ENCODE measurements around the gene CALM3. TPM values are rescaled to one million over a fixed set of nuclear protein-coding genes. Genes with fewer than 3 reads are reported as not detected.
"Not testable (repeated sequence)": the region's sequence is repeated elsewhere in the genome, so short reads cannot be mapped to it uniquely, and the experiment has no call there.

Gene CALM3
- total RNA-seq, 1 experiment from 2014 or later = 213 TPM

DNA sequence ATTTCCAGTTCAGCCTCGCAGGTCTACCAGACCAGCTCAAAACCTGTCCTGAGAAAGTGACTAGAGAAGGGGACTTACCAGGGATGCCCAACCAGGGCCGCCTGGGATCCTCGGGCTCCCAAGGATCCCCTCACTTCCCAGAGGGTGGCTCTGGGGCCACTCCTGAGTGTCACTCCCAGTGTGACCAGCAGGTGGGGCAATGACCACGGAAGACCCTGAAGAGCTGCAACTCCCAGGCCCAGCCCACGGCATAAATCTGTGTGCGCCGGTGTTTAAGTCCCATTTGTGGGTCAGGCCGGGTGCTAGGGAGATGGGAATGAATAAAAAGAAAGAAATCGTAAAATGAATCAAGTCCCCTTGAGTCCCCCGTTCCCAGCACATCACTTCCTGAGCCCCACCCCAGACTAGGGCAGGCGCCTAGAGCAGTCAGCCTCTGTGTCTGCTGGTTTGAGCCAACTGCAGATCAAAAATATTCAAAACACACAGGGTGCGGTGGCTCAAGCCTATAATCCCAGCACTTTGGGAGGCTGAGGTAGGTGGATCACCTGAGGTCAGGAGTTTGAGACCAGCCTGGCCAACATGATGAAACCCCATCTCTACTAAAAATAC lies 13.1 kb downstream of the CALM3 start:
- peak; percentile 57 for DNase-seq (ENCODE audit: low read depth)

DNA sequence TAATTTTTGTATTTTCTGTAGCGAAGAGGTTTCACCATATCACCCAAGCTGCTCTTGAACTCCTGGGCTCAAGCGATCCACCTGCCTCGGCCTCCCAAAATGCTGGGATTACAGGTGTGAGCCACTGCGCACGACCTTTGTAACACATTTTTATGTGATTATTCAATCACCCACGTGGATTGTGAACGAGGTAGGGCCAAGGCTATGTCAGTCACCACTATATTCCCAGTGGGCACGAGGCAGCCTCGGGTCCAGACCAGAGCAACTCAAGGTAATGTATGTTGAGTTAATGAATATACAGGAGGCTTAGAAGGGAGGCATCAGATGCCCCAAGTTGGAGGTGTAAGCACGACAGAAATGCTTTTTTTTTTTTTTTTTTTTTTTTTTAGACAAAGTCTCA lies 14.8 kb downstream of the CALM3 start:
- no peak for DNase-seq (ENCODE audit: low read depth)

DNA sequence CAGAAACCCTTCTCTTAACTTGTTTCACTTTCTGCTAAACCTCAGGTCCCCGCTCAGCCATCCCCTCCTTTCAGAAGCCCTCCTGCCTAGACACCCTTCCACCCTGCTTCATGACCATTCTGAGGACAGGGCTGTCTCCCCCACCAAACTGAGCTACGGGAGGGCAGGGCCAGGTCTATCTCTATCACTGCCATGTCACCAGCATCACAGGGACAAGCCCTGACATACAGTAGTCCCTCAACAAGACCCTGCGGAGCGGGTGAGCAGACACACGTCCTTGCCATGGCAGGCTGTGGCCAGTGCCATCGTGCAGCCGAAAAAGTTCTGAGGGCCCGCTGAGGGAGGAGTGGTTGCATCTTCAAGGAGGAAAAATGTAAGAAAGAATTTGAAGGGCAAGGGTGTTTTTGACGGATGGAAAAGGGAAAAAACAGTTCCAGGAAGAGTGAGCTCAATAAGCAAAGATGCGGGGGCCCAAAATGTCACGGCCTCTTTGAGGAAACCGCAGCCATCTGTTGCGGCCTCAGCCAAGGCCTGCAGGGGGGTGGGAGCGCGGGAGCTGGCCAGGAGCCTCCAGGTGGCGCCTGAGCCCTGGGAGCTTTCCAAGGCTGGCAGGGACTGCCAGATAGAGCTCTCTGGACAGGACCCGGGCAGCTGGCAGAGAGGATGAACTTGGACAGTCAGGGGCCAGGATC lies 15.6 kb downstream of the CALM3 start:
- peak; percentile 58 for DNase-seq (ENCODE audit: low read depth)

DNA sequence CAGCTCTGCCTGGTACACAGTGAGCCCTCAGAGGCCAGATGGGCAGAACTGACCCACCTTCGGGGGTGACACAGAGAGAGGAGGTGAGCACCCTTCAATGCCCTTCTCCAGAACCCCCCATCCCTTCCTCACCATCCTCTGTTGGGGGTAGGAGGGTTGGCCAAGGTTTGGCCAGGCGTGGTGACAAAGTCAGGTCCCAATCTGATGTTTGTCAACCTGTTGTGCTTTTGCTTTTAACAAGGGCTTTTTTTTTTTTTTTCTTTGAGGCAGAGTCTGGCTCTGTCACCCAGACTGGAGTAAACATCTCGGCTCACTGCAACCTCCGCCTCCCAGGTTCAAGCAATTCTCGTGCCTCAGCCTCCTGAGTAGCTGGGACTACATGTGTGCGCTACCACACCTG lies 16.5 kb downstream of the CALM3 start:
- no peak for DNase-seq (ENCODE audit: low read depth)

DNA sequence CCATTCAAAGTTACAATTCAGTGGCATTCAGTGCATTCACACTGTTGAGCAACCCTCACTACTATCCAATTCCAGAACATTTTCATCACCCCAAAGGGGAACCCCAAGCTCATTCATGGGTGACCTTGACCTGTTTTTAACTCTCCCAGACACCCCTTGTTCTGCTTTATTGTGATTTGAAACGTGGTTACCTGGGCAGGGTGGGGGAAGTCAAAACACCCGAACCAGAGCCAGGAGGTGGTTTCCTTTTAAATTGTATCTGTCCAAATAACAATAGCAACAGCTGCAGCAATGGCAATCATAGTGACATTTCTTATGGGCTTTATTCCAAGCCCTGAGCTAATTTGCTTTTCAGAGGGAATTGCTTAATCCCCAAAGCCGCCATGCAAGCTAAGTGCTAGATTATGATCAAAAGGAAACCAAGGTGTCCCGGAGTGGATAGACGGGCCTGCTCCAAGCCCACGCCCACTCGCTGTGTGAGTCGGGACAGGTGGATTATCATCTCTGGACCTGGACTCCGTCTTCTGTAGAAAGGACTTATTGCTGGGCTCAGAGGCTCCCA lies 17.6 kb downstream of the CALM3 start:
- DNase-seq (ENCODE audit: low read depth) = no peak

DNA sequence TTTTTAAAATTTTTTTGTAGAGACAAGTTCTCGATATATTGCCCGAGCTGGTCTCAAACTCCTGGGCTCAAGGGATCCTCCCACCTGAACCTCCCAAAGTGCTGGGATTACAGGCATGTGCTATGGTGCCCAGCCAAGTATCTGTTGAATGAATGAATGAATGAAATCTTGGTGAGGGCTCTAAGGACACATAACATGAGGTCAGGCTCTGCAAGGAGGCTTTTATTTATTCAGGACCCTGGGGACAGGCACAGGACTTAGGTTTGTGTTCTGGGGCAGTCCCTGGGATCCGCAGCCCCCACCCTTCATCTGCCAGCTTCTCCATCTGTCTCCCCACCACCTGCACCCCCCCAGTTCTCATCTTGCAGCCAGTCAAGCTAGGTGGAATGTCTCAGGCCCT lies 19.1 kb downstream of the CALM3 start:
- DNase-seq (ENCODE audit: low read depth) = no peak

DNA sequence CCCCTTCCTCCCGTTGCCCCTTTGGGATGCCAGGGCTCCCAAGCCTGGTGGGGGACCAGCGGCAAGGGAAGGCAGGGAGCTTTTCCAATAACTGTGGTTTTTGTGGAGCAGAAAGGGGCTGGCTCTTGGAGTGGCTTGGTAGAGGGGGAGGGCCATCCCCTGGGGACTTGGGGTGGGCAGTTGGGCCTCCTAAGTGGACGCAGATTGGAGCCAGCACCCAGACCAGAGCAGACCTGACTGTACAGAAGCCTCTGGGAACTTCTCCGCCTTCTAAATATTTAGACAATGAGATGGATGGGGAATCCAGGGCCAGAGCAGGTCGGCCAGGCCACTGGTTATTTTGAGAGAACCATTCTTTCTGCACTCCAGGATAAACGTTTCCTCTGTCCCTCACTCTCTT lies 19.6 kb downstream of the CALM3 start:
- no peak for DNase-seq (ENCODE audit: low read depth)

DNA sequence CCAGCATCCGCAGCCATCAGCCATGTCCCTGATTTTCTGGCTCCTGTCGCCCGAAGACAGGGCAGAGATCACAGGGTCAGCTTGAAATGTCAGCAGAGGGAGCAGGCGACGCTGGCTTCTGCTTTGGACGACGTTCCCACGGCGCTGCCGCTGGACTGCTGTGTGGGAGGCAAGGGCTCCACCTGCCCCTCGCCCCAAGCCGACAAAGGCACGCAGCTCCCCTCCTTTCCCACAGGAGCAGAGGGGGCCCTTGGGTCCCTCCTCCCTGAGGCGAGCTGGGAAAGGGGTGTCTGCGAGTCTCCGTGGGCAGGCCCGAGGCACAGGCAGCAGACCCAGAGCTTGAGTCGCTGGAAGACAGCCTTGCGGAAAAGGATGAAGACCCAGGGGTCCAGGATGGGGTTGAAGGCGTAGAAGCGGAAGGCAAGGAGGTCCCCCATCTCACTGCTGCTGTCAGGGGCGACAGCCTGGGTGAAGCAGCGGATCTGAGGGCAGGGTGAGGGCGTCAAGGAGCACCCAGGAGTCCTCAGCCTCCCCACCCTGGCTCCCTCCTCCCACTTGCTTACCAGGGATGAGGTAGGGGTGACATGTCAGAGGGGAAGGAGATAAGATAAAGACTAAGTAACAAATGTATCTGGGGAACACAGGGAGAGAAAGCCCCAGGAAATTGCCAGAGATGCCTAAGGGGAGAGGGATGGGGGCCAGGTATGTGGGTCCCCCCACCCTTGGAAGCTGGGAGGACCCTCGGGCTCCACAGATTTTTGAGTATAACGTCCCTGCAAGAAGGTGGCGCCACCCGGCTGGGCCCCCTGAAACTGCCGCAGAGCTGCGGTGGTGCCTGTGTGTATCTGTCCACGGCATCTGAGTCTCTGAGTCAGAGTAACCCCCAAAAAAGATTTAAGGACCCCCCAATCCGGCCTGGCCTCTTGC lies 20.3 kb downstream of the CALM3 start:
- no peak for DNase-seq (ENCODE audit: low read depth)

DNA sequence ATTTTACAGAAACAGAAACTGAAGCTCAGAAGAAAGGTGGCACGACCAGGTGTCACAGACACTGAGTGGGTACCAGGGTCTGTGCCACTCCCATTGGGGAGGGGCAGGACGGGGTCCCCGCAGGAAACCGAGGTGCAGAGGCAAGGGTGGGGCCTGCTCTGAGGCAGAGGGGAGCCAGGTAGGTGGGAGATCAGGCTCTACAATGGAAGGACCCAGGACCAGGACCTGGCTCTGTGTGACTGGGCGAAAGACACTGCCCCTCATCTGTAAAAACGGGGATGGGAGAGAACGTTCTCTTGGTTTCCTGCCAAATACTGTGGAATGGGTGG lies 21.0 kb downstream of the CALM3 start:
- no peak for DNase-seq (ENCODE audit: low read depth)

DNA sequence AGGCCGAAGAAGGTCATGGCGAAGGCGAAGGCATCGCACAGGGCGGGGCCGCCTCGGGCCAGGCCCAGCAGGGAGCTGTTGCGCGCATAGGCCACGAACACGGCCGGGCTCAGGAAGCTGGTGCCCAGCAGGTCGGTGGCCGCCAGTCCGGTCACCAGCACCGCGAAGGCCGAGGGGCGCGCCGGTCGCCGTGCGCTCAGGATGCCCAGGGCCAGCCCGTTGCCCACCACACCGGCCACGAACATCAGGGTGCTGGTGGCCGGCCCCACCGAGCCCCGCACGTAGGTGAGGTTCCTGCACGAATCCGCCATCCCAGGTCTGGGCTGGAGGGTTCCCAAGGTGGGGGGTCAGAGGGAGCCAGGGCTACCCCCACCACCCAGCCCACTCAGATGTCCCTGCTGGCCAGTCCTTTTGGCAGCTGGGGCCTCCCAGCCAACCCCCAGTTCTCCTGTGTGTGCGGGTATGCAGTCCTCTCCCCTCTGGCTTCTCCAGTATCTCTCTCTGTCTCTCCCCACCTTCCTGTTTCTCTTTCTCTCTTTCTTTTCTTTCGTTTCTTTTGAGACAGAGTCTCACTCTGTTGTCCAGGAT lies 22.9 kb downstream of the CALM3 start:
- DNase-seq (ENCODE audit: low read depth) = no peak

DNA sequence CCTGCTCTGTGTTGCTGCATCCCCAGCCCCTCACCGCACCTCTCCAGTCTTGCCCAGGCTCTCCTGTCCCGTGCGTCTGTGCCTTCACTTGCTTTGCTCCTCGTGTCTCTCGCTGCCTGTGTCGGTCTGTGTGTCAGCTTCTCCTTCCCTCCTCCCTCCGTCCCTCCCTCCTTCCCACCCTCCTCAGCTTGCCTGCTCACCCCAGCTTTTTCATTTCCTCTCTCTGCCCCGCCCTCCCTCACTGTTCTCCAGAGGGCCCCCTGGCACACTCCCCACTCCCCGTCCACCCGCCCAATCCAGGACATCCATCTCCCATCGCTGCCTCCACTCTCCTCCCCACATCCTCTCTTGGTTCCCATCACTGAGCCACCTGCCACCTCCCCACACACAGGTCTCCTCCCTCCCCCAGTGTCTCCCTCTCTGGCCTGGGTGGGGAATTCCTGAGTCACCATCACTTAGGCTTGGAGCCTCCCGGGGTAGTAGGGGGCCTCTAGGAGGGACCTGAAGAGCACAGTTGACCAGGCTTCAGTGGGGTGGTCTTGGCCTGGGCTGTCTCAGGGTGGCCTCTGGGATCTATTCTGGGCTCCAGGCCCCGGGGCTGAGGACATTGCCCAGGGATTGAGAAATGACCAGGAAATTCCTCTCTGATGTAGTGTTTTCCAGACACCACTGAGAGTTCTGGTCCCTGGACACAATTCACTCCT lies 24.0 kb downstream of the CALM3 start, which contains the start of gene PTGIR:
TSS of gene PTGIR (minus strand) at position 132 of the 704 bp plus-strand sequence. CDS start 864 bp downstream, outside the sequence.
- peak; percentile 56 for DNase-seq (ENCODE audit: low read depth)

DNA sequence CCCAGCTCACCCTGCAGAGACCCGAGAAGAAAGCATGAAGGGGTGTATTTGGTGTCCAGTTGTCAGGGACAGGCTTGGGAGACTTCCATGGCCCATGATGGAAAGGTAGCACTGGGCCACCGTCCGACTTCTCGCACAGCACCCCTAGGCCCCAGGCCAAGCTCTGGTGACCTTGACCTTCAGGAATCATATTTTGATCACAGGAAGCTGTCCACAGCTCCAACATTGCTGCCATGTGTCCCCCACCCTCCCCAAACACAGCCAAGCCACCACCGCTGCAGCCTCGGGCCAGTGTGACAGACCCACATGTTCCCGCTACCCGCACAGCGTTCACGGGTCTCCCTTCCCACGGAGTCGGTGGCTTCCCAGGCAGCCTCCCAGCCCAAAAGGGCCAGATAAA lies 24.6 kb downstream of the CALM3 start:
- DNase-seq (ENCODE audit: low read depth) = no peak

DNA sequence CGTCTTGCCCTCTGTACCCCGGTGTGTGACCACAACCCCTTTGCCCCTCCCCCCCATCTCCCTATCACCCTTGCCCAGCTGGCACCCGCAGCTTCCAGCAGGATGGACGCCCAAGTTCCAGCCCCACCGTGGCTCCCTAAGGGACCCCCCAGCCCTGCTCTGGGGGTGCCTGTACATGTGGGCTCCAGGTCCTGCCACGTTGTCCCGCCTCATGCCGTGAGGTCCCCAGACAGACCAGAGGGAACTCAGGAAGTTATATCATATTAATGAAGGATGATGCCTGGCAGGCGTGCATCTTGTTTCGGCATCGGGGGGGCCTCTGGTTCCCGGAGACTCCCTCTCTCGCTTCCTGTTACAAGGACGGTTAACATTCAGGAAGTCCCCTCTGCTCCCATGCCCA lies 25.3 kb downstream of the CALM3 start:
- DNase-seq (ENCODE audit: low read depth) = no peak

DNA sequence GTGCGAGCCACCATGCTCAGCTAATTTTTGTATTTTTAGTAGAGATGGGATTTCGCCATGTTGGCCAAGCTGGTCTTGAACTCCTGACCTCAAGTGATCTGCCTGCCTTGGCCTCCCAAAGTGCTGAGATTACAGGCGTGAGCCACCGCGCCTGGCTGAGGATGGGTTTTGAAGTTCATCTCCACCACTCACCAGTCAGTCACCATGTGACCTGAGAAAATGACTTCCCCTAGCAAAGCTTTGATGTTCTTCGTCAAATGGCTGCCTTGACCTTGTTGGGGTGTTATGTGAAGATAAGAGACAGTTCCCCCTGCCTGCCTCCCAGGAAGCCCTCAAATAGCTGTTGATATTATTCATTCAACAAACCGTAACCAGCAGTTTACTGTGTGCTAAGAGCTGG lies 27.8 kb downstream of the CALM3 start:
- DNase-seq (ENCODE audit: low read depth) = not testable (repeated sequence)

DNA sequence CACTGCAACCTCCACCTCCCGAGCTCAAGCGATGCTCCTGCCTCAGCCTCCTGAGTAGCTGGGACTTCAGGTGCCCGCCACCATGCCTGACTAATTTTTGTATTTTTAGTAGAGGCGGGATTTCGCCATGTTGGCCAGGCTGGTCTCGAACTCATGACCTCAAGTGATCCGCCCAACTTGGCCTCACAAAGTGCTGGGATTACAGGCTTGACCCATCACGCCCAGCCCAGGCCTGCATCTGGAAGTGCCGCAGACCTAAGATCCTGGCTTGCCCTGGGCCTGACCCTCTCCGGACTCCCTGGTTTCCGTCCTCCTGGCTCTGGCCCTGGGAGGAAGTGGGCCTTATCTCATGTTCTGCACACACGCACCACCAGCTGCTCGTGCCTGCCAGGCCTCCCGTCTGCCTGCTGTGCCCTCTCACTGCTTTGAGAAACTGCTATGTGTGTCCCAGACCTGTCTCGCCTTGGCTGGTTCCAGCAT lies 28.5 kb downstream of the CALM3 start:
- no peak for DNase-seq (ENCODE audit: low read depth)

DNA sequence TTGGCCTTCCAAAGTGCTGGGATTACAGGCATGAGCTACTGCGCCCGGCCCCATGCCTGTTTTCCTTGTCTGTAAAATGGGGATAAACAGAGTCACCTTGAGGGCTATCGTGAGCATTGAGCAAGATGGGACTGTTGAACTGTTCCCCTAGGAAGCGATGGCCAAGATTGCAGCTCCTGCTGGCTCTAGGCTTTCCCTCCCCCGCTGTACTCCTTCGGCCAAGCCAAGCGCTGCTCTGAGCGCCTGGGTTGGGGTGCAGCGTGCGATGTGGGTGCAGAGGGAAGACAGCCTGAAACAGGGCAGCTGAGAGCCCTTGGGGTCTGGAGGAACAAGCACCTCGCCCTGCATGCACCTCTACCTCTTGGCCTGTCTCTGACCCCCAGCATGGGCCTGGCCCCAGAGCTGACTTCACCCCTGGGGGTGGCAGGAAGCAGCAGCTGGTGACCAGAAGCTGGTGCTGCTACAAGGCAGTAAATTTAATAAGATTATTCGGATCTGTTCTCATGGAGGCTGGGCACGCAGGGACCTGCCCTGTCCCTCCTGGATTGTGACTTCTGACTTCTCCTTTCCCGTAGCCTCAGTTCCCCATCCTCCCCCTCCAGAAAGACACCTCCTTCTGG lies 29.6 kb downstream of the CALM3 start:
- DNase-seq (ENCODE audit: low read depth) = no peak

DNA sequence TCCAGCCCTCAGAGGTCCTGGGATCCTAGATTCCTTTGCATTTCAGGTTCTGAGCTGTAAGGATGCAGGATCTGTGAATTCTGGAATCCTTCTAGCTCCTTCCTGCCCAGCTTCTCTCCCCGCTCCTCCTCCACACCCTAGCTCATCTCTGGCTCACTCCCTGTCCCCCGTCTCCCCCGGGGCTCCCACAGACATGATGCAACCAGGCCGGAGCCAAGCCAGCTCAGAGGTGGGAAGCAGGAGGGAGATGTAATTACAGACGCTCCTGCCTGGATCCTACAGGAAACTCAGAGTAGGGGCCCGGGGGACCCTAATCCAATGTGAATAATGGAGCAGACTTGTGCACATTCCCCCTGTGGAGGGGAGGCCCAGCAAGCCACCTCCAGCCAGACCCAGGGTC lies 30.4 kb downstream of the CALM3 start:
- no peak for DNase-seq (ENCODE audit: low read depth)

DNA sequence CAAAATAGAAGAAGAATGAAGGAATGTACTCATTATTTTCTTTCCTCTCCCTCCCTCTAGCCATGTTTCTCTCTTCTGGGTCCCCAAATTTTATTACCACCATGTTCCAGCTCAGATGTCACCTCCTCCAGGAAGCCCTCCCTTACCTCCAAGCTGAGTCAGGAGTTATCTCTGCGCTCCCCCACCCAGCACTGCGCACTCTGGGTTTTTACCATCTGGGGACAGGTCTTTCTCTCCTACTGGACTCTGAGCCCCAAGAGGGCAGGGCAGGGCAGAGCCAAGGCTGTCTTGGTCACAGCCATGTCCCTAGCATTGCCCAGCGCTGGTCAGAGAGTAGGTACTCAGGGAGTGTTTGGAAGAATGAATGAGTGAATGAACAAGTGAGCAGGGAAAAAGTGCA lies 32.0 kb downstream of the CALM3 start:
- DNase-seq (ENCODE audit: low read depth) = no peak

DNA sequence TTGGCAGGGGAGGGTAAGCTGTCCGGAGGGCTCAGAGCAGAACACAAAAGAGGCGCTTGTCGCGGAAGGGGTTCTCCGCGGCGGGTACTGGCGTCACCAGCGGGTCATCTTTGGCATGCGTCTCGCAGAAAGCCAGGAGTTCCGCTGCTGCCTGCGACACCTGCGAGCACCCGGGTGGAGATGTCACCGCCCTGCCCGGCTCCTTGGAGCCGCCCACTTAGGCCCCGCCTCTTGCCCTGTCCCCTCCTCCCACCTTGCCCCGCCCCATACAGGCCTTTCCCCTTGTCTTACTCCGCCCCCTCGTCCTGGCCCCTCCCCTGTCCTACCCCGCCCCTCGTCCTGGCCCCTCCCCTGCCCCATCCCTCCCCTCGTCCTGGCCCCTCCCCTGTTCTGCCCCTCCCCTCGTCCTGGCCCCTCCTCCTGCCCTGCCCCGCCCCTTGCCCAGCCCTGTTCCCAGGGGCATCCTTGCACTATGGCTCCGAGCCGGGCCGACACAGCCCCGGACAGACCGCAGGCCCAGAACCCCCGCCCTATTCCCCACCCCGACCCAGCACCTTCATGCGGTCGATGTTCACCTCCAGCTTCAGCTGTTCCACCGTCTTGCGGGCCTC lies 33.0 kb downstream of the CALM3 start:
- no peak for DNase-seq (ENCODE audit: low read depth)

DNA sequence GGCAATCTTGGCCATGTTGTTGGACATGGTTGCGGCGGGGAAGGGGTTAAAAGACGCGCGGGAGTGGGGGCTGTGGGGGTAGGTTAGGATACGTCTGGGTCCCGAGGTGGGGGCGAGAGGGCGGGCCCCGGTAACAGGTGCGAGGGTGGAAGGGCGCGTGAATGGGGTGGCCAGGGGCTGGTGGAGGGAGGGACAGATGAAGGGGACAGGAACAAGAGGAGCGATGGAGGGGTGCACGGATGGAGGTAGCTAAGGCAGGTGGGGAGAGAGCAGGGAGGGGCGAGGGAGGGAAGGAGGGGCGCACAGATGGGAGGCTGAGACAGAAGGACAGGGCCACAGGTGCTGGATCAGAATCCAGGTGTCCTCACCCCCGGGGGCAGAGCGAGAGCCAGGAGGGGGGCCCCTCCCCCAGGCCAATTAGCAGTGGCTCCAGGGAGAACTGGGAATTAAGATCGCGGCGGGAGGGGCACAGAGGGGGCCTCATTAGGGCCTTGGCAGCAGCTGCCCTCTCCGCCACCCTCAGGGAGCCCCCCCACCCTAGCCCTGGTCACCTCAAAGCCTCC lies 33.6 kb downstream of the CALM3 start:
- no peak for DNase-seq (ENCODE audit: low read depth)
